Endothelial cell of umbilical vein (primary cell): ENCODE data around the gene NLRC3. TPM values are rescaled to one million over a fixed set of nuclear protein-coding genes. Genes with fewer than 3 reads are reported as not detected.

Source experiments
- BruUV-seq: library from RNA; stranded (reverse); fragments of 400-500 nt; replicated peaks from 2 replicates; lab custom pipeline; 2021; lab: Mats Ljungman, UMichigan
- CTCF ChIA-PET: fragments of 300-600, 350-600 bp; sonication (Branson Sonifier 250); formaldehyde crosslinking; loops from one replicate; lab custom pipeline; 2021; ENCODE audit warnings: antibody characterized with exemption, inconsistent platforms; lab: Charles Lee
- POLR2A ChIA-PET: fragments of 300-600, 350-600 bp; sonication (Branson Sonifier 250); formaldehyde crosslinking; loops from one replicate; lab custom pipeline; 2021; ENCODE audit warnings: antibody characterized with exemption, inconsistent platforms; lab: Charles Lee
- DNase-seq: peaks from one replicate; pipeline ENCODE4 v3.0.0-alpha.2; 2011; ENCODE audit warnings: low read depth, low spot score
- FAIRE-seq: peaks from 2 replicates; lab custom pipeline; 2011; peaks lifted over from hg19 to GRCh38; lab: Jason Lieb, UNC
- H2AFZ ChIP-seq: 2 replicates; pipeline ENCODE4 v1.6.0; 2012; ENCODE audit warnings: low read depth, low read length, control low read depth, inconsistent platforms
- H3K27ac ChIP-seq: 2 replicates; pipeline ENCODE4 v1.5.1; 2011; ENCODE audit warnings: low read depth, mild to moderate bottlenecking, control low read depth, low read length, moderate library complexity; ENCODE audit not compliant: insufficient read depth
- H3K27me3 ChIP-seq, 2 experiments: 2 replicates each; pipeline versions ENCODE4 v1.6.0 to v1.6.1; 2011; ENCODE audit warnings: low read length in 2 of 2, mixed read lengths in 1 of 2; ENCODE audit not compliant: control insufficient read depth in 2 of 2, insufficient read depth in 2 of 2
- H3K36me3 ChIP-seq, 2 experiments: 2 replicates in 1 of 2; 3 replicates in 1 of 2; pipeline ENCODE4 v1.5.1; 2011; ENCODE audit warnings: low read length in 2 of 2, mild to moderate bottlenecking in 1 of 2, moderate library complexity in 1 of 2; ENCODE audit not compliant: control insufficient read depth in 2 of 2, insufficient read depth in 2 of 2; ENCODE audit errors: extremely low read depth in 1 of 2
- H3K4me1 ChIP-seq: 3 replicates; pipeline ENCODE4 v1.5.1; 2011; ENCODE audit warnings: mild to moderate bottlenecking, low read length; ENCODE audit not compliant: control insufficient read depth, insufficient read depth; ENCODE audit errors: extremely low read depth
- H3K4me2 ChIP-seq: 2 replicates; pipeline ENCODE4 v1.6.1; 2011; ENCODE audit warnings: low read length, control low read depth, mixed read lengths; ENCODE audit not compliant: insufficient read depth
- H3K4me3 ChIP-seq, 3 experiments: fragments of 200-600 bp in 1 of 3; sonication (generic), shearing (Covaris generic) in 1 of 3; replicated peaks in 1 of 3; 2 replicates each; pipeline ENCODE4 v1.5.1; 2011 to 2016; ENCODE audit warnings: control low read depth in 3 of 3, low read length in 3 of 3, mild to moderate bottlenecking in 2 of 3, inconsistent platforms in 1 of 3, low read depth in 1 of 3, moderate library complexity in 1 of 3; ENCODE audit not compliant: insufficient read depth in 1 of 3
- H3K79me2 ChIP-seq: 2 replicates; pipeline ENCODE4 v1.6.0; 2012; ENCODE audit warnings: low read length, inconsistent platforms; ENCODE audit not compliant: control insufficient read depth, insufficient read depth
- H3K9ac ChIP-seq: replicated peaks from 2 replicates; pipeline ENCODE3; 2011; ENCODE audit warnings: low read length, control low read depth; ENCODE audit not compliant: insufficient read depth; ENCODE audit errors: extremely low read depth
- H3K9me1 ChIP-seq: replicated peaks from 3 replicates; pipeline ENCODE4 v1.6.0; 2011; ENCODE audit warnings: mild to moderate bottlenecking, low read length; ENCODE audit not compliant: control insufficient read depth, insufficient read depth; ENCODE audit errors: extremely low read depth
- H3K9me3 ChIP-seq: replicated peaks from 2 replicates; pipeline ENCODE4 v1.5.1; 2012; ENCODE audit warnings: low read length, inconsistent platforms; ENCODE audit not compliant: control insufficient read depth, insufficient read depth
- H4K20me1 ChIP-seq: replicated peaks from 2 replicates; pipeline ENCODE3; 2011; ENCODE audit warnings: mild to moderate bottlenecking, low read length; ENCODE audit not compliant: control insufficient read depth, insufficient read depth; ENCODE audit errors: extremely low read depth
- CTCF ChIP-seq, 2 donors: IDR thresholded peaks; 1 replicate in 1 of 2; 2 replicates in 1 of 2; pipeline ENCODE4 v1.5.1; 2011; ENCODE audit warnings: low read length in 2 of 2, mild to moderate bottlenecking in 2 of 2, moderate library complexity in 2 of 2, control low read depth in 1 of 2, inconsistent platforms in 1 of 2, low read depth in 1 of 2; ENCODE audit not compliant: insufficient read depth in 1 of 2; ENCODE audit errors: extremely low read depth in 1 of 2
- EZH2 ChIP-seq: IDR thresholded peaks from 2 replicates; pipeline ENCODE4 v1.6.1; 2012; ENCODE audit warnings: borderline replicate concordance, low read depth, mild to moderate bottlenecking, moderate library complexity, low read length, inconsistent platforms; ENCODE audit not compliant: severe bottlenecking
- FOS ChIP-seq: IDR thresholded peaks from 2 replicates; pipeline ENCODE4 v1.6.1; 2011; ENCODE audit warnings: mild to moderate bottlenecking, low read length, moderate library complexity, borderline replicate concordance; ENCODE audit not compliant: insufficient read depth
- JUN ChIP-seq: IDR thresholded peaks from 2 replicates; pipeline ENCODE4 v1.6.1; 2011; ENCODE audit warnings: borderline replicate concordance, low read depth; ENCODE audit not compliant: insufficient read length, insufficient read depth
- MAX ChIP-seq: IDR thresholded peaks from 2 replicates; pipeline ENCODE4 v1.6.1; 2011; ENCODE audit not compliant: insufficient read depth, insufficient read length
- MYC ChIP-seq: IDR thresholded peaks from one replicate; pipeline ENCODE4 v1.6.1; 2011; ENCODE audit warnings: mild to moderate bottlenecking, low read depth, low read length
- POLR2A ChIP-seq: IDR thresholded peaks from 2 replicates; pipeline ENCODE4 v1.6.1; 2012; ENCODE audit warnings: low read depth, mild to moderate bottlenecking, control low read depth, low read length
- POLR2AphosphoS5 ChIP-seq: IDR thresholded peaks from 2 replicates; pipeline ENCODE4 v1.6.1; 2012; ENCODE audit warnings: low read depth, mild to moderate bottlenecking, control low read depth, low read length, moderate library complexity; ENCODE audit not compliant: insufficient read depth
- dilution Hi-C: fragments of 300-500 bp; cut with MboI; formaldehyde crosslinking; loops from one replicate; pipeline ENCODE4 v1.15.0; 2019; ENCODE audit warnings: low sequenced_read_pairs; ENCODE audit not compliant: extremely low pct_ligation_motif_present
- intact Hi-C: fragments of 100-400 bp; cut with micrococcal nuclease; formaldehyde crosslinking; loops from one replicate; pipeline ENCODE4 v1.10.0; 2022
- polyA plus RNA-seq, 4 experiments: library from polyadenylated mRNA; depleted of rRNA in 3 of 4; stranded (reverse) in 3 of 4; unstranded in 1 of 4; fragments of >200 nt; gene quantifications; 2 replicates each; pipeline versions ENCODE4 v1.2.1 to v1.2.3, GENCODE V29; 2011 to 2012; ENCODE audit warnings: missing spikeins in 1 of 4
- total RNA-seq: library from RNA; stranded (reverse); gene quantifications from 2 replicates; pipeline ENCODE4 v1.2.3, GENCODE V29; 2021

Gene NLRC3
- total and polyA plus RNA-seq, 2 donors (not counting 3 experiments of a cell fraction or from before 2014, with no cell fraction given) = 0.84 to 3.4 TPM

GRCh38 chr16:3596101-3596861, 19.1 kb upstream of the NLRC3 start:
- Histone ChIP-seq H2AFZ (no peak overlapping the region), H3K27me3 (no peaks in the 10 kb centered on the region), H4K20me1 (no peaks in the 10 kb centered on the region), H3K4me3 (no peak overlapping the region), H3K9me3 (no peaks in the 10 kb centered on the region), H3K4me2 (no peak overlapping the region), H3K36me3 (no peaks in the 10 kb centered on the region), H3K79me2 (no peaks in the 10 kb centered on the region), H3K9me1 (no peaks in the 10 kb centered on the region), H3K27ac (no peak overlapping the region), H3K9ac (no peak overlapping the region), H3K4me1 (no peaks in the 10 kb centered on the region)
- intact Hi-C loops = no loop called here
- FAIRE-seq (no peak), DNase-seq (no peak)
- POLR2A ChIA-PET = no interaction called here
- BruUV-seq = no TSS peak
- dilution Hi-C loops = no loop called here
- CTCF ChIA-PET = no interaction called here
- TF ChIP-seq CTCF (IDR thresholded peaks at IDR 0.05; ENCODE audit: extremely low read depth in 1 of 2, insufficient read depth in 1 of 2, low read depth in 1 of 2, low read length in 2 of 2) (no peak), EZH2 (no peak), POLR2A (no peak)

- Histone ChIP-seq H3K9me1 (no peaks in the 10 kb centered on the region), H3K4me3 (no peak overlapping the region), H3K27me3 (no peaks in the 10 kb centered on the region), H2AFZ (no peak overlapping the region), H3K27ac (no peak overlapping the region), H3K4me1 (no peaks in the 10 kb centered on the region), H4K20me1 (no peaks in the 10 kb centered on the region), H3K36me3 (no peaks in the 10 kb centered on the region), H3K9ac (no peak overlapping the region), H3K4me2 (no peak overlapping the region), H3K9me3 (no peaks in the 10 kb centered on the region), H3K79me2 (no peaks in the 10 kb centered on the region)
- BruUV-seq = no TSS peak
- TF ChIP-seq MYC = no peak
- no peak for TF ChIP-seq POLR2A
- TF ChIP-seq JUN = no peak
- TF ChIP-seq FOS = no peak
- no peak for TF ChIP-seq MAX
- no peak for TF ChIP-seq POLR2AphosphoS5
- TF ChIP-seq EZH2 = no peak
- DNase-seq (no peak), FAIRE-seq (no peak)
- intact Hi-C loops (no loop called here), dilution Hi-C loops (no loop called here)
- ChIA-PET POLR2A (no interaction called here), CTCF (no interaction called here)
These were observed 18.4 kb upstream of the NLRC3 start for GRCh38 chr16:3595521-3596021.
